ENCODE measurements around the gene DMKN.

The DMKN gene

DNA sequence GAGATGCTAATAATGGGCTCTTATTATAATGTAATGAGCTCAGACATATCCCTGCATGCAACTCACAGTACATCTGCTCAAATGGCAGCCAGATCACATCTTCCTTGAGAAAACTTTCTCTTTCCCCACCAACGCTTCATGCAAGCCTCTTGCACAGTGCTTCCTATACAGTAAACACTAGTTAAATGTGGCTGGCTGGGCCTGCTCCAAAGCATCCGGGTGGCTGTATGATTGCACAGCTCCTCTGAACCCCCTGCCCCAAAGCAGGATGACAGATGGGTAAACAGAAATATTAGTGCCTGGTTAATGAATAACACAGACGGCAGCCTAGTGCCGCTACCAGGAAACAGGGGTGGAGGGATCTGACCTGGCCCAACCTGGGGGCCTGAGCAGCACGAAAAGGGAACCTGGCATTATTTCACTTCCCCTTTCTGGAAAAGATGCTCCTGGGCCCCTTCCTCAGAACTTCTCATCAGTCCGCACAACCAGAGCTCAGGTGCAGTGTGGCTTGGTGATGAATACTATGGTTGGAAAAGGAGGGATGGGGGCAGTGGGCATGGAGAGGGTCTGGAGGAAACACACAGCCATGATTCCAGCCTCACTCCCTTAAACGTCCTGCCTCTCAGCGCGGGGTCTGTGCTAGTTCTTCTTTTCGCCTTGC lies 54.6 kb downstream of the DMKN start:
- no peak for DNase-seq

GRCh38 chr19:35458192-35458591 lies 55.3 kb downstream of the DMKN start:
- DNase-seq, result no peak

GRCh38 chr19:35457173-35457572 lies 56.3 kb downstream of the DMKN start:
- DNase-seq, result no peak

- no peak for DNase-seq
Measured at GRCh38 chr19:35455616-35456201, 57.7 kb downstream of the DMKN start.

- no peak for DNase-seq
Measured at GRCh38 chr19:35454663-35455062, 58.8 kb downstream of the DMKN start.

DNA sequence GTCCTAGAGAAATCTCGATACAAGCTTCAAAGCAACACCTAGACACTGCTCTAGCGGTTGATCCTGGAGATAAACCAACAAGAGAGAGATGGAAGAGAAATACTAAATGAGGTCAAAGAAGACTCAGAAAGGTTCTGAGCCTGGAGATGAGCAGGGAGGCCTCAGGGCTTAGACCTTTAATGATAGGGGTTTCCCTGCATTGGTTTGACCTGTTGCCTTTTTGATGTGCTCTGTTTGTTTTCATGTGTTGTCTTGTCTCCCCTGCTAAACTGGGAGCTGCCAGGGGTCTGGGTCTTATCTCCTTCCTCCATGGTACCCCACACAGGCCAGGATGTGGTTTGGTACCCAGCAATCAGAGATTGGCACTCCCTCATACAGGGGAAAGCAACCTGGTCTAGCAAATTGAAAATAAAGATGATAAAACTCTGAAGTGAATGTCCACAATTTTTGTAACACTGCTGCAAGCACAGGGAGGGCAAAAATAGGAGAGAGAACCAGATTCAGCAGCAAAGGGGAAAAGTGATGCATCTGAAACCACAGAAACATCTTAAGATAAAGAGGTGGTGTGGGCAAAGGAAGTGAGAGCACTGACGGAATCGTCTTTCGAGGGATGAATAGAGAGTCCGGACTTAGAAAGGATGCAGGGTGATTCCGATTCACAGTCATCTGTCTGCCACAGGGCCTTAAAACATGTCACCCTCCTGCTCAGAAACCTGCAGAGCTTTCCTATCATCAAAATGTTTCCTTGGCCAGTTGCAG lies 61.9 kb downstream of the DMKN start:
- no peak for DNase-seq

GRCh38 chr19:35449359-35450043 lies 63.9 kb downstream of the DMKN start:
- DNase-seq, result no peak

DNA sequence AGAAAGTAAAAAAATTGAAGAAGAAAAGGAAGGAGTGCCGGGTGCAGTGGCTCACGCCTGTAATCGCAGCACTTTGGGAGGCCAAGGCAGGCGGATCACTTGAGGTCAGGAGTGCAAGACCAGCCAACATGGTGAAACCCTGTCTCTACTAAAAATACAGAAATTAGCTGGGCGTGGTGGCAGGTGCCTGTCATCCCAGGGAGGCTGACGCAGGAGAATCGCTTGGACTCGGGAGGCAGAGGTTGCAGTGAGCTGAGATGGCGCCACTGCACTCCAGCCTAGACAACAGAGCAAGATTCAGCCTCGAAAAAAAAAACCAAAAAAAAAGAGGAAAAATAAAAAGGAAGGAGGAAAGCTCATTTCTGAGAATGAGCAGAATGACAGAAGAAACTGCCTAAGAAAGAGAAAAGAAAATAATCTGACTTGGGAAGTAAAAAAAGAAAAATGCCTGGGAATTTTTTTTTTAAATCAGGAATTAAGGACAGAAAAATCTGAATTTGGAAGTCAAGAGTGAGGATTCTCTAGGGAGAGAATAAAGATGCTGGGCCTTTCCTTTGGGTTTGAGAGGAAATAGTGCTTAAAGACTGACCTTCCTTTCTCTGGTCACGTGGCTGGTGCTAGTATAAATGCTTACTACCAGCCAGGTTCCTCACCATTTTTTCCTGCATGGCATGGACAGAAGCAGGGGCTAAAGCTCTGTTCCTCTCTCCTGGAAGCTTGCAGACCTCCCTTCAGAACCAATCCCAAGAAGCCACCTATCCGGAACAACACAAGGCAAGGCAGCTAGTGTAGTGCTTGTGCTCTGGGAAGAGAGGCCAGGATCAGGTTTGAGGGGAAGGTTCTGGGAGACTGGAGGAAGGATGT lies 65.6 kb downstream of the DMKN start, which contains the start of gene FFAR2:
TSS of gene FFAR2 (plus strand) at position 652 of the 864 bp plus-strand sequence. CDS start 1,458 bp downstream, outside the sequence.
- no peak for DNase-seq

Measured in KG1 (cell line).